Erythroblast (primary cell): ENCODE results near the gene STX8.

Source experiments
- DNase-seq, 2 experiments: peaks; one replicate each; lab custom pipeline; 2025; lab: John Stamatoyannopoulos, UW
- GATA1 ChIP-seq: IDR thresholded peaks from 2 replicates; pipeline ENCODE4 v1.6.1; 2011; ENCODE audit warnings: low read depth, mild to moderate bottlenecking, control low read depth, low read length, moderate library complexity
- POLR2A ChIP-seq: IDR thresholded peaks from 2 replicates; pipeline ENCODE4 v1.6.1; 2011; ENCODE audit warnings: mild to moderate bottlenecking, low read length

The STX8 gene

DNA sequence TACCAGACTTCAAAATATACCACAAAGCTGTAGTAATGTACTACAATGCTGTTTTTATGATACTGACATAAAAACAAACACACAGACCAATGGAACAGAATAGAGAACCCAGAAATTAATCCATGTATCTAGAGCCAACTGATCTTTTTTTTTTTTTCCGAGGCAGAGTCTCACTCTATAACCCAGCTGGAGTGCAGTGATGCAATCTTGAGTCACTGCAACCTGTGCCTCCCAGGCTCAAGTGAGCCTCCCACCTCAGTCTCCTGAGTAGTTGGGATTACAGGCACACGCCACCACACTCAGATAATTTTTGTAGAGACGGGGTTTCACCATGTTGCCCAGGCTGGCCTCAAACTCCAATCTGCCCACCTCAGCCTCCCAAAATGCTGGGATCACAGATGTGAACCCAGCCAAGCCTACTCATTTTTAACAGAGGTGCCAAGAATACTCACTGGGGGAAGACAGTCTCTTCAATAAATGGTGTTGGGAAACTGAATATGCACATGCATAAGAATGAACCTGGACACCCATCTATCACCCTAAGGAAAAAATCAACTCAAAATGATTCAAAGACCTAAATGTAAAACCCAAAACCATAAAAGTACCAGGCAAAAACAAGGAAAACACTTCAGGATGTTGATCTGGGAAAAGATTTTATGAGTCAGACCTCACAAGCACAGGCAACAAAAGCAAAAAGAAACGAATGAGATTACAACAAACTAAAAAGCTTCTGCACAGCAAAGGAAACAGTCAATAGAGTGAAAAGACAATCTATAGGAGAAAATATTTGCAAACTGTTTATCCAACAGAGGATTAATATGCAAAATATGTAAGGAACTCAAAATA is 63.1 kb downstream of the STX8 start:
- DNase-seq, result no peak
- TF ChIP-seq POLR2A (no peak), GATA1 (no peak)

- TF ChIP-seq POLR2A (no peak), GATA1 (no peak)
- DNase-seq, result no peak
Measured at GRCh38 chr17:9509236-9509816, 66.3 kb downstream of the STX8 start.

DNA sequence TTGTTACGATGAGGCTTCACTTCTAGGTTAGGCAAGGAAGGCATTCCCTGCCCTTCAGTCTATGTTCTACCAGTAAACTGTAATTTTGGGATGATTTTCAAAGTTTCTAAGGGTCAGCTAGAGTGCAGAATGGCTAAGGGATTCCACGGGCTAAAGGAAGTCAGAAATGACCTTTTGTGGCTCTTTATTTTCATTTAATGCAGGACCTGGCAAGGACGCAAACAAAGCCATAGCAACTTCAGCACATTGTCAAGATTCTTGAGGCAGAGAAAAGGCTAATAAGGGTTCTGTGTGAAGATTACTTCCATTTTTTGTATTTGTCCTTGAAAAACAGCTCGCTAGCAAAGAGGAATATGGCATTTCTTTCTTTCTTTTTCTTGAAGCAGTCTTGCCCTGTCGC is 76.6 kb downstream of the STX8 start:
- no peak for DNase-seq
- TF ChIP-seq GATA1, result no peak
- no peak for TF ChIP-seq POLR2A

DNA sequence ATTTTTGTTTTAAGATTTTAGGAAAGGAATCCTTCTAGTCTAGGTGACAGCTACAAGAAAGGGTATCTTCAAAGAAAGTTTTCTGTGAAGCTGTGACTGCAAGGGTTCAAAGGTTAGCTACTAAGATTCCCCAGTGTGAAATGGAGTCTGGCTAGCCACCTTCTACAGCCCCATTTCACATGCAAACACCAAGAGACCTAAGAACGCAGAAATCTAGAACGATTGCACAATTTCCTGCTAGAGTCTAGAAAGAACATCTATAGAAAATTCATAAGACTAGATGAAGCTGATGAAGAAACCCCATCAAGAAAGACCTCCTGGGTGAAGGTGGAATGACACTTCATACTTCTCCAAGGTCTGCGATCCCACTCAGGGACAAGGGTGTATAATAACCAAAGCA is 77.1 kb downstream of the STX8 start:
- TF ChIP-seq POLR2A (no peak), GATA1 (no peak)
- DNase-seq, result no peak

- DNase-seq, result no peak
- TF ChIP-seq POLR2A (no peak), GATA1 (no peak)
Measured at GRCh38 chr17:9488556-9488955, 87.1 kb downstream of the STX8 start.

- DNase-seq, result no peak
- no peak for TF ChIP-seq POLR2A
- no peak for TF ChIP-seq GATA1
Measured at GRCh38 chr17:9487406-9487805, 88.2 kb downstream of the STX8 start.

GRCh38 chr17:9484789-9485188 is 90.8 kb downstream of the STX8 start:
- TF ChIP-seq POLR2A (no peak), GATA1 (no peak)
- no peak for DNase-seq

DNA sequence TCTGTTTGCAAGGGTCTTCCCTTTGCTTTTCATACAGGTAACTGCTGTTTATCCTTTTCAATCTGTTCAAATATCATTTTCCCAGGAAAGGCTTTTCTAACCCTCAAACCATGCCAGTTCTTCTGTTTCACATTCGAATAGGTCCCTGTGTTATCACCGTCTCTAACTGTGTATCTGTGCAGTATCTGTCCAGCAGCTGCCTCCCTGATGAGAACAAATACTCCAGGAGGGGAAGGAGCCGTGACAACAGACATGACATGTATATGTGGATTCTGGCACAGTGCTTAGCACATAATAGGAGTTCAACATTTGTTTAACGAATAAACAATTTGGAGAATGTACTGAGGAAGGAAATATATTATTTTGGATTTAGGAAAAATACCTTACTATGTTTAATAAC is 95.7 kb downstream of the STX8 start:
- no peak for DNase-seq
- TF ChIP-seq POLR2A (no peak), GATA1 (no peak)

DNA sequence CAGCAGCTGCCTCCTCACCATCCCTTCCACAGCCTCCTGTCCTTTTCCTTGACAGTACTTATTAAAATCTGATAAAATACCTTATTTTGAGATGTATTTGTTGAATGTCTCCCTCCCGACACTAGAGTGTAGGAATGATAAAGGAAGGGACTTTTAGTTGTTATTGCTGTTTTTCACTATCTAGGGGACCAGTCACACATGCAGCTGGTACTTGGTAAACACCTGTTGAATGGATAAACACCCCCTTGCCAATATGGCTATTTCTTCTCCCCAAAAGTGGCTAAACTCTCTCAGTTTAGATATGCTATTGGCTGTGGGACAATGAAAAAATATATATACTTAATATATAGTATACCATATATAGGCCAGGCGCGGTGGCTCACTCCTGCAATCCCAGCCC is 96.7 kb downstream of the STX8 start:
- no peak for DNase-seq

GRCh38 chr17:9475101-9475658 is 100.4 kb downstream of the STX8 start:
- TF ChIP-seq GATA1 (no peak), POLR2A (no peak)
- no peak for DNase-seq

More for the DNA sequence above, 96.7 kb downstream of the STX8 start:
- TF ChIP-seq GATA1 (no peak), POLR2A (no peak)

DNA sequence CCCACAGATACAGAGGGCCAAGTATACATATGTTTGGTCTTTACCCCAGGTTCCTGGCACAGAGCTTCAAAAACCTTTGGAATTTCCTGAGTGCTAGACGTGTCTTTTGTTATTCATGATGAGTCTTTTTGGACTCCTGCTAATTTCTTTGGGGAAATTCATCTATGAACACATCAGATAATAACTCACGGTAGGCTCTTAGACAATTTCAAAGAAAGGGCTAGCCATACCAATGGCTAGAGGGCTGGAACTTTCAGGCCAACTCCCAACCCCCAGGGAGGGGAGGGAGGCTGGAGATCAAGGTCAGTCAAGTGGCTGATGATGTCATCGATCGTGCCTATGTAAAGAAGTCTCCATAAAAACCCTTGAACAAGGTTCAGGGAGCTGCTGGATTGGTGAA is 101.9 kb downstream of the STX8 start:
- no peak for DNase-seq
- no peak for TF ChIP-seq GATA1
- TF ChIP-seq POLR2A, result no peak

GRCh38 chr17:9472541-9472940 is 103.1 kb downstream of the STX8 start:
- no peak for DNase-seq
- TF ChIP-seq POLR2A (no peak), GATA1 (no peak)

DNA sequence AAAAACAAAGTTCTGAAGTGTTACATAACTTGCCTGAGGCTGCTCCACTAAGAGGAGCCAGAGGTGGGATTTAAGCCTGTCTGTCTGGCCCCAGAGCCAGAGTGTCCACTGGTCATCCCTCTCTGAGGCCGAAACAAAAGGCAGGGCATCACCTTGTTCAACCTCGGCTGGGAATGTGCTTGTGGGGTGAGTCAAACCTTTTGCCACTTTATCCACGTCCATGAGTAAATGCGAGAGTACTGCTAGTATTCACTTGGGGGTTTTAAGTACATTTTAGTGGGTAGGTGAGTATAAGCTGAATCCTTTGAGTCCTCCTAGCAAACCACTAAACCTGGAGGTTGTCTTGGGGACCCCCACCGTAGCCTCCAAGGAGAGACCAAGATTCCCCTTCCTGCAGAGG is 103.5 kb downstream of the STX8 start:
- DNase-seq, result no peak

GRCh38 chr17:9470171-9470570 is 105.4 kb downstream of the STX8 start:
- DNase-seq, result no peak
- TF ChIP-seq POLR2A (no peak), GATA1 (no peak)

More for the DNA sequence above, 103.5 kb downstream of the STX8 start:
- TF ChIP-seq POLR2A (no peak), GATA1 (no peak)

GRCh38 chr17:9468937-9469336 is 106.7 kb downstream of the STX8 start:
- TF ChIP-seq POLR2A, result no peak
- TF ChIP-seq GATA1, result no peak

More at GRCh38 chr17:9468937-9469336, 106.7 kb downstream of the STX8 start:
- no peak for DNase-seq
